CD14-positive monocyte (primary cell): ENCODE results near the gene SLC9C1. TPM values are rescaled to one million over a fixed set of nuclear protein-coding genes. Genes with fewer than 3 reads are reported as not detected.

Experiments
- DNase-seq, 3 donors: peaks; one replicate each; pipeline ENCODE4 v3.0.0-alpha.2; 2011 to 2022
- H2AFZ ChIP-seq: 2 replicates; pipeline ENCODE4 v1.6.0; 2012; ENCODE audit warnings: mild to moderate bottlenecking, low read depth, low read length, inconsistent platforms; ENCODE audit not compliant: insufficient read depth, poor library complexity, severe bottlenecking
- H3K27ac ChIP-seq, 2 donors: 1 replicate in 1 of 2; 2 replicates in 1 of 2; pipeline ENCODE4 v1.5.1; 2012 to 2013; ENCODE audit warnings: low read length in 2 of 2, control low read depth in 1 of 2, inconsistent platforms in 1 of 2, low read depth in 1 of 2, mild to moderate bottlenecking in 1 of 2
- H3K27me3 ChIP-seq, 2 donors: one replicate each; pipeline versions ENCODE4 v1.6.0 to v1.6.1; 2011 to 2013; ENCODE audit warnings: low read length in 2 of 2; ENCODE audit not compliant: control insufficient read depth in 2 of 2, insufficient read depth in 2 of 2
- H3K36me3 ChIP-seq, 2 donors: replicated peaks in 1 of 2; 1 replicate in 1 of 2; 2 replicates in 1 of 2; pipeline versions ENCODE4 v1.5.1 to v1.6.1; 2012 to 2013; ENCODE audit warnings: low read length in 2 of 2, control low read depth in 1 of 2, inconsistent platforms in 1 of 2, mild to moderate bottlenecking in 1 of 2; ENCODE audit not compliant: insufficient read depth in 2 of 2, control insufficient read depth in 1 of 2
- H3K4me1 ChIP-seq, 2 donors: 1 replicate in 1 of 2; 2 replicates in 1 of 2; pipeline versions ENCODE4 v1.5.1 to v1.6.1; 2012 to 2013; ENCODE audit warnings: low read length in 2 of 2, control low read depth in 1 of 2, inconsistent platforms in 1 of 2, mild to moderate bottlenecking in 1 of 2, moderate library complexity in 1 of 2; ENCODE audit not compliant: insufficient read depth in 2 of 2, control insufficient read depth in 1 of 2
- H3K4me2 ChIP-seq: replicated peaks from 2 replicates; pipeline ENCODE3; 2012; ENCODE audit warnings: low read length, moderate library complexity, mild to moderate bottlenecking; ENCODE audit not compliant: poor library complexity, severe bottlenecking; ENCODE audit errors: extremely low read depth
- H3K4me3 ChIP-seq, 3 experiments: fragments of 200-600 bp in 1 of 3; sonication (generic) in 1 of 3; replicated peaks in 1 of 3; 1 replicate in 2 of 3; 2 replicates in 1 of 3; pipeline ENCODE4 v1.5.1; 2011 to 2013; ENCODE audit warnings: low read length in 3 of 3, mild to moderate bottlenecking in 3 of 3, control low read depth in 2 of 3, low read depth in 2 of 3, inconsistent platforms in 1 of 3, moderate library complexity in 1 of 3
- H3K79me2 ChIP-seq: 2 replicates; pipeline ENCODE4 v1.6.0; 2012; ENCODE audit warnings: mild to moderate bottlenecking, control low read depth, inconsistent platforms, low read length, moderate library complexity; ENCODE audit not compliant: insufficient read depth
- H3K9ac ChIP-seq: 2 replicates; pipeline ENCODE4 v1.6.0; 2017; ENCODE audit warnings: low read length, mild to moderate bottlenecking; ENCODE audit not compliant: insufficient read depth, poor library complexity, severe bottlenecking
- H3K9me3 ChIP-seq, 2 donors: replicated peaks in 1 of 2; 1 replicate in 1 of 2; 2 replicates in 1 of 2; pipeline versions ENCODE4 v1.5.1 to v1.6.1; 2012 to 2013; ENCODE audit warnings: low read length in 2 of 2, control low read depth in 1 of 2; ENCODE audit not compliant: control insufficient read depth in 1 of 2, insufficient read depth in 1 of 2
- H4K20me1 ChIP-seq: 2 replicates; pipeline ENCODE4 v1.6.0; 2012; ENCODE audit warnings: mild to moderate bottlenecking, low read length, control low read depth, moderate library complexity; ENCODE audit not compliant: insufficient read depth
- H3K27ac Mint-ChIP-seq, 7 donors: one replicate each; pipeline ENCODE4 v1.8.0; 2020; ENCODE audit warnings: mild to moderate bottlenecking in 7 of 7, mixed read lengths in 7 of 7, moderate library complexity in 6 of 7, inconsistent platforms in 2 of 7
- H3K27me3 Mint-ChIP-seq, 3 donors: one replicate each; pipeline ENCODE4 v1.8.0; 2021 to 2022; ENCODE audit warnings: low read depth in 3 of 3, mild to moderate bottlenecking in 3 of 3, mixed read lengths in 3 of 3, moderate library complexity in 3 of 3, inconsistent platforms in 1 of 3
- H3K36me3 Mint-ChIP-seq, 2 donors: one replicate each; pipeline ENCODE4 v1.8.0; 2020; ENCODE audit warnings: mixed read lengths in 2 of 2, inconsistent platforms in 1 of 2, mild to moderate bottlenecking in 1 of 2
- H3K4me1 Mint-ChIP-seq: one replicate; pipeline ENCODE4 v1.8.0; 2020; ENCODE audit warnings: mild to moderate bottlenecking, mixed read lengths
- H3K4me3 Mint-ChIP-seq, 2 donors: one replicate each; pipeline ENCODE4 v1.8.0; 2020; ENCODE audit warnings: mild to moderate bottlenecking in 2 of 2, mixed read lengths in 2 of 2, moderate library complexity in 1 of 2
- H3K9me3 Mint-ChIP-seq, 7 donors: one replicate each; pipeline ENCODE4 v1.8.0; 2020 to 2022; ENCODE audit warnings: mixed read lengths in 7 of 7, mild to moderate bottlenecking in 6 of 7, moderate library complexity in 6 of 7, inconsistent platforms in 2 of 7
- WGBS: methylation state at CpG from one replicate; pipeline ENCODE4 v1.1.5; 2013; ENCODE audit warnings: missing lambda C conversion rate; ENCODE audit not compliant: insufficient coverage; 5-methylcytosine and 5-hydroxymethylcytosine counted together
- intact Hi-C, 2 donors: fragments of 100-400 bp; cut with micrococcal nuclease; formaldehyde crosslinking; loops; one replicate each; pipeline versions ENCODE4 v1.15.0 to v1.15.1; 2023
- polyA plus RNA-seq, 3 donors: library from polyadenylated mRNA; depleted of rRNA in 1 of 3; unstranded in 2 of 3; stranded (reverse) in 1 of 3; fragments of 300-500 nt in 2 of 3; fragments of >200 nt in 1 of 3; fragmentation: Illumina TruSeq in 2 of 3; gene quantifications; 1 replicate in 2 of 3; 2 replicates in 1 of 3; pipeline ENCODE4 v1.2.3, GENCODE V29; 2012 to 2021
- TF ChIP-seq, protein P1 (sequence below): fragments of 200-600 bp; IDR thresholded peaks from one replicate; pipeline ENCODE4 v1.8.0; 2022; ENCODE audit warnings: antibody characterized with exemption, mild to moderate bottlenecking

Gene SLC9C1
- polyA plus RNA-seq, 3 donors, result not detected

DNA sequence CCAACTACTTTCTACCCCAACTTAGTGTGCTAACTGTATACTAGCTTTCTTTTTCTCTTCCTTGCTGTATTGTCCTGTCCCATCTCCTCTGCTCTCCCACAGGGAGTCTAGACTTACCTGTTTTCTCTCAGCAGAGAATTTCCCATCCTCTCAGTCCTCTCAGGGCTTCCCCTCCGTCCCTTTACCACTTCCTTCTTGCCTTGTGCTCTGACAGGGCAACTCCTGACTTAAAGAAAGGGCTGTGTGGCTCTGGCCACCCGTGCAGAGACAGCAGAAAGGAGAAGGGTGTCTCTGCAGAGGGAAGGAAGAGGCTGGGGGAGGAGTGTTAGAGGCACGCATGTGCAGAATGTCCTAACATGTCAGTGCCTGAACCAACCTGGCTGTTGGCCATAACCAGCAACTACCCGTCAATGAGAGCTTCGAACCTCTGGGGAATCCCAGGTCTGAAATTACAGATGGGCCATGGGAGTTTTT, 161.0 kb downstream of the SLC9C1 start, which contains the start of gene GCSAM:
TSS of gene GCSAM (minus strand) at position 274 of the 474 bp plus-strand sequence. CDS start at position 146, 128 bp downstream.
- no peaks in the 10 kb centered on the region for H3K9me3 Mint-ChIP-seq
- Histone ChIP-seq H3K27ac (peak within 1 kb of the TSS; percentile 39 to 72), H3K27me3 (no peaks in the 10 kb centered on the region), H2AFZ (peak within 1 kb of the TSS; percentile 19), H3K9me3 (no peaks in the 10 kb centered on the region), H4K20me1 (no peaks in the 10 kb centered on the region), H3K36me3 (no peaks in the 10 kb centered on the region), H3K9ac (no peak within 1 kb of the TSS), H3K4me1 (peaks cover 20 to 41% of the 10 kb centered on the region in 2 donors), H3K4me3 (peak within 1 kb of the TSS in 1 of 3 experiments; percentile 19), H3K79me2 (no peaks in the 10 kb centered on the region), H3K4me2 (peak within 1 kb of the TSS; percentile 37)
- 0% methylated on average over 1 of the region's 5 CpGs for WGBS
- no peaks in the 10 kb centered on the region for H3K36me3 Mint-ChIP-seq
- peak; percentile 76 to 89 (median 78) for DNase-seq
- peaks cover 0 to 4% (median 0%) of the 10 kb centered on the region in 3 donors for H3K27me3 Mint-ChIP-seq
- peak within 1 kb of the TSS; percentile 60 to 90 (median 86) for H3K27ac Mint-ChIP-seq
- intact Hi-C loops, result no loop called here
- TF ChIP-seq, protein P1, sequence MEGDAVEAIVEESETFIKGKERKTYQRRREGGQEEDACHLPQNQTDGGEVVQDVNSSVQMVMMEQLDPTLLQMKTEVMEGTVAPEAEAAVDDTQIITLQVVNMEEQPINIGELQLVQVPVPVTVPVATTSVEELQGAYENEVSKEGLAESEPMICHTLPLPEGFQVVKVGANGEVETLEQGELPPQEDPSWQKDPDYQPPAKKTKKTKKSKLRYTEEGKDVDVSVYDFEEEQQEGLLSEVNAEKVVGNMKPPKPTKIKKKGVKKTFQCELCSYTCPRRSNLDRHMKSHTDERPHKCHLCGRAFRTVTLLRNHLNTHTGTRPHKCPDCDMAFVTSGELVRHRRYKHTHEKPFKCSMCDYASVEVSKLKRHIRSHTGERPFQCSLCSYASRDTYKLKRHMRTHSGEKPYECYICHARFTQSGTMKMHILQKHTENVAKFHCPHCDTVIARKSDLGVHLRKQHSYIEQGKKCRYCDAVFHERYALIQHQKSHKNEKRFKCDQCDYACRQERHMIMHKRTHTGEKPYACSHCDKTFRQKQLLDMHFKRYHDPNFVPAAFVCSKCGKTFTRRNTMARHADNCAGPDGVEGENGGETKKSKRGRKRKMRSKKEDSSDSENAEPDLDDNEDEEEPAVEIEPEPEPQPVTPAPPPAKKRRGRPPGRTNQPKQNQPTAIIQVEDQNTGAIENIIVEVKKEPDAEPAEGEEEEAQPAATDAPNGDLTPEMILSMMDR, result no peak
- peak within 1 kb of the TSS; percentile 60 to 68 for H3K4me3 Mint-ChIP-seq
- H3K4me1 Mint-ChIP-seq, result peaks cover 50% of the 10 kb centered on the region

DNA sequence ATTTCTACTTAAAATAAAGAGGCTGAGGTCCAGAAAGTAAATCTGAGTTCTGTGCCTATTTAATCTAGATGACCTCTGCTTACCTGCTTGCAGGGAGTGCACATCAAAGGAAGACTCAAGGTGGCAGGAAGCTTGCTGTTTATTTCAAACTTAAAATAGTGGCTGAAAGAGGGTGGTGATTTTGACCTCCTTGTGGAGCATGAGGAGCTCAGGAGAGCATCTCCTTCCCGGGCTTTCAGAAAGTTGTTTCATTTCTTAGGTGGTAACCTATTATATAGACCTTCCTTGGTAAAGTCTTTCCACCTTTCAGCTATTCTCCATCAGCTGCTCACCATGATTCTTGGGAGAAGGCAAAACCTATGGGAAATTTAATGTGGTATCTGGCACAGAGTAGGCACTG, 161.5 kb downstream of the SLC9C1 start:
- Histone ChIP-seq H3K79me2 (no peaks in the 10 kb centered on the region), H3K36me3 (no peaks in the 10 kb centered on the region), H3K9ac (no peak overlapping the region), H3K9me3 (no peaks in the 10 kb centered on the region), H2AFZ (peak overlapping the region; percentile 19), H4K20me1 (no peaks in the 10 kb centered on the region), H3K4me2 (peak overlapping the region; percentile 37), H3K4me3 (peak overlapping the region in 1 of 3 experiments; percentile 19), H3K27me3 (no peaks in the 10 kb centered on the region), H3K4me1 (peaks cover 20 to 41% of the 10 kb centered on the region in 2 donors), H3K27ac (peak overlapping the region; percentile 39 to 72)
- H3K27me3 Mint-ChIP-seq, result peaks cover 0 to 4% (median 0%) of the 10 kb centered on the region in 3 donors
- peak overlapping the region in 1 of 2 donors; percentile 60 for H3K4me3 Mint-ChIP-seq
- H3K9me3 Mint-ChIP-seq, result no peaks in the 10 kb centered on the region
- TF ChIP-seq, protein P1, result no peak
- H3K27ac Mint-ChIP-seq, result peak overlapping the region; percentile 60 to 90 (median 86)
- DNase-seq, result no peak
- H3K36me3 Mint-ChIP-seq, result no peaks in the 10 kb centered on the region
- intact Hi-C loops, result no loop called here
- H3K4me1 Mint-ChIP-seq, result peaks cover 50% of the 10 kb centered on the region
- no CpG with 5 or more reads among the region's 1 CpG for WGBS
